Gastroesophageal sphincter (tissue), 3 donors: ENCODE data around the gene CENPT.

ENCODE experiments used
- POLR2A ChIP-seq, 2 donors: fragments of 450-650 bp; IDR thresholded peaks; one replicate each; pipeline ENCODE4 v1.6.1; 2017; ENCODE audit warnings: antibody characterized with exemption in 2 of 2, mild to moderate bottlenecking in 2 of 2, moderate library complexity in 1 of 2
- TF ChIP-seq, protein P1 (sequence below), 4 experiments: fragments of 200-600 bp in 2 of 4; fragments of 450-650 bp in 2 of 4; sonication (generic) in 1 of 4; IDR thresholded peaks; one replicate each; pipeline ENCODE4 v1.5.1; 2017 to 2019; ENCODE audit warnings: antibody characterized with exemption in 4 of 4, mild to moderate bottlenecking in 2 of 4, moderate library complexity in 2 of 4

DNA sequence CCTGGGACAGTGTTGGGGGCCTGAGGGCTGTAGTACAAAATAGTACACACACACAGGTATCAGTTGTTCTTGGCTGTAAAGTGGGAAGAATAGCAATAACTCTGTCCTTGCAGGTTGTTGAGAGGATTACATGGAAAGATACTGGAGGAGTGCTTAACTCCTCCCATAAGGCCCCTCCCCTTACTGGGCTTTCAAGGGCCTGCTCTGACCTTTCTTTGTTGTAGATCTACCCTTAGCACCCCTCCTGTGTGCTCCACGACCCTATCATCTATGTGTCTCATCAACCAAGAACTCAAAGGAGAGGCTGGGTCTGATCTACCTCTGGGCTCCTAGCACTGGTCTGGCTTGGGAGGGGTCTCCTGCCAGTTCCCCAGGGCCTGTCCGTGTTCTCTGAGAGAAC, 17.1 kb upstream of the CENPT start:
- no peak for TF ChIP-seq POLR2A (IDR thresholded peaks at IDR 0.05)
- TF ChIP-seq, protein P1, sequence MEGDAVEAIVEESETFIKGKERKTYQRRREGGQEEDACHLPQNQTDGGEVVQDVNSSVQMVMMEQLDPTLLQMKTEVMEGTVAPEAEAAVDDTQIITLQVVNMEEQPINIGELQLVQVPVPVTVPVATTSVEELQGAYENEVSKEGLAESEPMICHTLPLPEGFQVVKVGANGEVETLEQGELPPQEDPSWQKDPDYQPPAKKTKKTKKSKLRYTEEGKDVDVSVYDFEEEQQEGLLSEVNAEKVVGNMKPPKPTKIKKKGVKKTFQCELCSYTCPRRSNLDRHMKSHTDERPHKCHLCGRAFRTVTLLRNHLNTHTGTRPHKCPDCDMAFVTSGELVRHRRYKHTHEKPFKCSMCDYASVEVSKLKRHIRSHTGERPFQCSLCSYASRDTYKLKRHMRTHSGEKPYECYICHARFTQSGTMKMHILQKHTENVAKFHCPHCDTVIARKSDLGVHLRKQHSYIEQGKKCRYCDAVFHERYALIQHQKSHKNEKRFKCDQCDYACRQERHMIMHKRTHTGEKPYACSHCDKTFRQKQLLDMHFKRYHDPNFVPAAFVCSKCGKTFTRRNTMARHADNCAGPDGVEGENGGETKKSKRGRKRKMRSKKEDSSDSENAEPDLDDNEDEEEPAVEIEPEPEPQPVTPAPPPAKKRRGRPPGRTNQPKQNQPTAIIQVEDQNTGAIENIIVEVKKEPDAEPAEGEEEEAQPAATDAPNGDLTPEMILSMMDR (IDR thresholded peaks at IDR 0.05): no peak
